T-helper 1 cell treated with Interleukin-12 subunit alpha and Interleukin-12 subunit beta and Interleukin-4 antibody, amounts not matched to agents 30 μg/mL and 1 μg/mL, for 36 hours (primary cell): ENCODE results near the gene FTSJ1.

ENCODE experiments used
- H3K27ac Mint-ChIP-seq: one replicate; pipeline ENCODE4 v1.8.0; 2021; ENCODE audit warnings: mild to moderate bottlenecking, mixed read lengths
- H3K27me3 Mint-ChIP-seq: one replicate; pipeline ENCODE4 v1.8.0; 2021; ENCODE audit warnings: low read depth, mixed read lengths
- H3K36me3 Mint-ChIP-seq: one replicate; pipeline ENCODE4 v1.8.0; 2021; ENCODE audit warnings: low read depth, mixed read lengths
- H3K4me1 Mint-ChIP-seq: one replicate; pipeline ENCODE4 v1.8.0; 2021; ENCODE audit warnings: low read depth, mixed read lengths
- H3K4me3 Mint-ChIP-seq: one replicate; pipeline ENCODE4 v1.8.0; 2021; ENCODE audit warnings: mild to moderate bottlenecking, moderate library complexity, mixed read lengths
- H3K9me3 Mint-ChIP-seq: one replicate; pipeline ENCODE4 v1.8.0; 2021; ENCODE audit warnings: mixed read lengths

FTSJ1 gene

DNA sequence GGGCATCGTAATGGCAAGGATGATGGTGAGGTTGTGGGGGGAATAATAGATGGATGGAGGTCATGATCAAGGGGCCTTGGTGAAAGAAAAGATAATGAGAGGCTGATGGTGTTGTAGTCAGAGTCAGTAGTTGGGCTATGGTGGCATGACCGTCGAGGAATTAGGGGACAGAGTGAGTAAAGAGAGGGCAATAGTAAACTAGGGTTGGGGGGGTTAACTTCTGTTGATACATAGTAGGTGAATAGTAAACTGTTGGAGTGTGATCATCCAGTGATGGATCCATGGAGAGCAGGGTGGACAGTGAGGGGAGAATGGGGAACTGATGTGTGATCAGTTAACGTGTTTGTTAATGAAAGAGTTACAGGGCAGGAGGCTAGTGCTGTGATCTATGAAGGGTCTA is 920 bp downstream of the FTSJ1 start:
- Mint-ChIP-seq H3K4me3 (peak overlapping the region; percentile 96), H3K36me3 (peaks cover 20% of the 10 kb centered on the region), H3K4me1 (peaks cover 28% of the 10 kb centered on the region), H3K9me3 (no peaks in the 10 kb centered on the region), H3K27me3 (no peaks in the 10 kb centered on the region), H3K27ac (peak overlapping the region; percentile 95)

GRCh38 chrX:48477960-48478755 is 2.2 kb downstream of the FTSJ1 start:
- no peaks in the 10 kb centered on the region for H3K27me3 Mint-ChIP-seq
- peaks cover 20% of the 10 kb centered on the region for H3K36me3 Mint-ChIP-seq
- no peaks in the 10 kb centered on the region for H3K9me3 Mint-ChIP-seq
- no peak overlapping the region for H3K4me3 Mint-ChIP-seq
- H3K4me1 Mint-ChIP-seq: peaks cover 28% of the 10 kb centered on the region
- H3K27ac Mint-ChIP-seq: no peak overlapping the region

GRCh38 chrX:48478806-48479205 is 2.8 kb downstream of the FTSJ1 start:
- no peaks in the 10 kb centered on the region for H3K9me3 Mint-ChIP-seq
- H3K36me3 Mint-ChIP-seq: peaks cover 20% of the 10 kb centered on the region
- no peaks in the 10 kb centered on the region for H3K27me3 Mint-ChIP-seq
- H3K4me3 Mint-ChIP-seq: no peak overlapping the region
- no peak overlapping the region for H3K27ac Mint-ChIP-seq
- peaks cover 28% of the 10 kb centered on the region for H3K4me1 Mint-ChIP-seq

GRCh38 chrX:48480142-48480541 is 4.1 kb downstream of the FTSJ1 start:
- peaks cover 22% of the 10 kb centered on the region for H3K4me1 Mint-ChIP-seq
- no peaks in the 10 kb centered on the region for H3K9me3 Mint-ChIP-seq
- H3K27ac Mint-ChIP-seq: no peak overlapping the region
- H3K27me3 Mint-ChIP-seq: no peaks in the 10 kb centered on the region
- H3K4me3 Mint-ChIP-seq: no peak overlapping the region
- peaks cover 20% of the 10 kb centered on the region for H3K36me3 Mint-ChIP-seq

GRCh38 chrX:48480583-48480982 is 4.6 kb downstream of the FTSJ1 start:
- Mint-ChIP-seq H3K4me1 (peaks cover 21% of the 10 kb centered on the region), H3K4me3 (no peak overlapping the region), H3K36me3 (peaks cover 20% of the 10 kb centered on the region), H3K27me3 (no peaks in the 10 kb centered on the region), H3K9me3 (no peaks in the 10 kb centered on the region), H3K27ac (no peak overlapping the region)

DNA sequence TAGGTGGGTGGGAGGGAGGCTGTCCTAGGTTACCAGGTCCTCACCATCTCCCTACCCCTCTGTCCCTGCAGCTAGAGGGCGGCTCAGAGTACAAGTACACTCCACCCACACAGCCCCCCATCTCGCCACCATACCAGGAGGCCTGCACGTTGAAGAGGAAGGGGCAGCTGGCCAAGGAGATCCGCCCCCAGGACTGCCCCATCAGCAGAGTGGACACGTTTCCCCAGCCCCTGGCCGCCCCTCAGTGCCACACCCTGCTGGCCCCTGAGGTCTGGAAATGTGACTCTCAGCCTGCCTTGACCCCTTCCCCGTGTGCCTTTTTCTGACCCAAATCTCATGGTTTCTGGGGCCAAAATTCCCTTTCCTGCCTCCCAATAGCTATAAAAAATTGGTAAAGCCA is 6.5 kb downstream of the FTSJ1 start:
- H3K27me3 Mint-ChIP-seq: no peaks in the 10 kb centered on the region
- no peak overlapping the region for H3K27ac Mint-ChIP-seq
- peaks cover 19% of the 10 kb centered on the region for H3K36me3 Mint-ChIP-seq
- no peaks in the 10 kb centered on the region for H3K9me3 Mint-ChIP-seq
- H3K4me1 Mint-ChIP-seq: peaks cover 12% of the 10 kb centered on the region
- no peak overlapping the region for H3K4me3 Mint-ChIP-seq

GRCh38 chrX:48487362-48487798 is 11.4 kb downstream of the FTSJ1 start:
- no peak overlapping the region for H3K4me3 Mint-ChIP-seq
- H3K36me3 Mint-ChIP-seq: peaks cover 3% of the 10 kb centered on the region
- no peaks in the 10 kb centered on the region for H3K4me1 Mint-ChIP-seq
- H3K27ac Mint-ChIP-seq: no peak overlapping the region
- no peaks in the 10 kb centered on the region for H3K9me3 Mint-ChIP-seq
- H3K27me3 Mint-ChIP-seq: no peaks in the 10 kb centered on the region

DNA sequence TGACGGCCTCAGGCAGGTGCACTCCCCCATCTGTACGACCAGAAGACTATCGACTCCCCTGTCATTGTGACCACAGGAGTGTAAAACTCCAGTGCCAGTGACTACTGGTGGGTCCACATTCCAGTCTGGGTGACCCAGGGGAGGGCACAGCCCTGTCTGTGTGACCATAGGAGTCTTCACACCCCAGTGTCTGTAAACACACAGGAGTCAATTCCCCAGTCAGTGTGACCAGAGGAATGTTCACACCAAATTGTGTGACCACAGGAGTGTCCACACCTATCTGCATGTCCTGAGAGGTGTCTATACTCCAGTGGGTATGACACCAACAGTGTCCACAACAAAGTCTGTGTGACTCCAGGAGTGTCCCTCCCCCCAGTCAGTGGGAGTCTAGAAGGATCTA is 12.0 kb downstream of the FTSJ1 start:
- H3K36me3 Mint-ChIP-seq: peaks cover 3% of the 10 kb centered on the region
- no peaks in the 10 kb centered on the region for H3K27me3 Mint-ChIP-seq
- no peak overlapping the region for H3K27ac Mint-ChIP-seq
- no peaks in the 10 kb centered on the region for H3K9me3 Mint-ChIP-seq
- H3K4me3 Mint-ChIP-seq: no peak overlapping the region
- H3K4me1 Mint-ChIP-seq: no peaks in the 10 kb centered on the region

GRCh38 chrX:48489296-48489695 is 13.3 kb downstream of the FTSJ1 start:
- no peaks in the 10 kb centered on the region for H3K27me3 Mint-ChIP-seq
- H3K36me3 Mint-ChIP-seq: peaks cover 3% of the 10 kb centered on the region
- no peak overlapping the region for H3K27ac Mint-ChIP-seq

GRCh38 chrX:48489892-48490291 is 13.9 kb downstream of the FTSJ1 start:
- Mint-ChIP-seq H3K9me3 (no peaks in the 10 kb centered on the region), H3K4me3 (no peak overlapping the region), H3K27ac (no peak overlapping the region), H3K36me3 (peaks cover 3% of the 10 kb centered on the region), H3K4me1 (no peaks in the 10 kb centered on the region), H3K27me3 (no peaks in the 10 kb centered on the region)

More at GRCh38 chrX:48489296-48489695, 13.3 kb downstream of the FTSJ1 start:
- Mint-ChIP-seq H3K4me3 (no peak overlapping the region), H3K4me1 (no peaks in the 10 kb centered on the region), H3K9me3 (no peaks in the 10 kb centered on the region)

DNA sequence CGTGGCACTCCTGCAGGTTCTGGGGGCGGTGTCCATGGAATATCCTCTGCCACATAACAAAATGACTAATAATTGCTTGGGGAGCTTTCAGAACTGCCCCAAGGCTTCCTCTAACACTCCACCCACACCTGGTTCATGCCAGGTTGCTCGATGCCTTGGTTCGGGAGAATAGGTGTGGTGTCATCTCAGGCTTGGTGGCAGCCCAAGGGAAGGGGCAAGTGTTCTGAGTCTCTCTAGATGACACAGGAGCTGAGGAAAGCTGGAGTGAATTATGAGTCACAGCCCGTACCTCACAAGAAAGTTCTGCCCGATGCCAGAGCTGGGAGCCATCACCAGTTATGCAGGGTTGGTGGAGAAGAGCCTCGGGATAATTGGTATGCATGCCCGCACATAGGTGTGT is 14.7 kb downstream of the FTSJ1 start:
- Mint-ChIP-seq H3K36me3 (peaks cover 3% of the 10 kb centered on the region), H3K4me1 (no peaks in the 10 kb centered on the region), H3K9me3 (no peaks in the 10 kb centered on the region), H3K4me3 (no peak overlapping the region), H3K27me3 (no peaks in the 10 kb centered on the region), H3K27ac (no peak overlapping the region)

DNA sequence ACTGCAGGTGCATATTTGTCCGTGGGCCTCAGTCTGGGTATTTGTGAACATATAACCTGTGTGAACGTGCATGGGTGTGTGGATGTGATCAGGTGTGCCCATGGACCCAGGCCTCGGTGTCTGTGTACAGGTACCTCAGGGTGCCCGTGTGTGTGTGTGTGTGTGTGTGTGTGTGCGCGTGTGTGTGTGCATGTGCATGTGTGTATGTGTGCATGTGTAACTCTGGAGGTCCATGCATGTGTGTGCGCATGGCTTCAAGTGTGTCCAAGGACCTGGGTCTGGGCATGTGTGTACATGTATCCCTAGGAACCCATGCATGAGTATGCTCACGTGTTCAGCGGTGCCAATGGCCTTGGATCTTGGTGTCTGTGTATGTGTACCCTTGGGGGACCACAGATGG is 15.8 kb downstream of the FTSJ1 start:
- Mint-ChIP-seq H3K36me3 (peaks cover 3% of the 10 kb centered on the region), H3K9me3 (no peaks in the 10 kb centered on the region), H3K4me3 (no peak overlapping the region), H3K4me1 (no peaks in the 10 kb centered on the region), H3K27me3 (no peaks in the 10 kb centered on the region), H3K27ac (no peak overlapping the region)

- no peak overlapping the region for H3K27ac Mint-ChIP-seq
- H3K4me1 Mint-ChIP-seq: no peaks in the 10 kb centered on the region
- no peaks in the 10 kb centered on the region for H3K9me3 Mint-ChIP-seq
- H3K4me3 Mint-ChIP-seq: no peak overlapping the region
- no peaks in the 10 kb centered on the region for H3K27me3 Mint-ChIP-seq
- no peaks in the 10 kb centered on the region for H3K36me3 Mint-ChIP-seq
These were observed 16.4 kb downstream of the FTSJ1 start for GRCh38 chrX:48492293-48492910.

GRCh38 chrX:48493890-48494364 is 17.9 kb downstream of the FTSJ1 start:
- H3K9me3 Mint-ChIP-seq: no peaks in the 10 kb centered on the region
- H3K27me3 Mint-ChIP-seq: no peaks in the 10 kb centered on the region
- H3K36me3 Mint-ChIP-seq: no peaks in the 10 kb centered on the region

DNA sequence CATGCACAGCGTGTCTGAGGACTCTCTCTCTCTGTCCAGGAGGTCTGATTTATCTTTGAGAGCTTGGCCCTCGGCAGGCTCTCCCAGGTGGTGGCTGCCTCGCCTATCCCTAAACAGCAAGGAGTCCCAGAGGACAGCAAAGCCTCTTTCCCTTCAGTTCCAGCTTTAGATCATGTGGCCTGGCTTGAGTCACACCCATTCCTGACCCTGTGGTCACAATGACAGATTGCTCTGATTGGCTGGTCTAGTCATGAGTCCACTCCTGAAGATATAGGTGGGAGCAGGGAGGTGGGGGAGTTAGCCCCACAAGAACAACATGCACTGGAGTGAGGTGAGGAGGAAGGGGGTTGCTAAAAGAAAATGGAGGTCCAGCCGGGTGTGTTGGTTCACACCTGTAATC is 20.7 kb downstream of the FTSJ1 start:
- Mint-ChIP-seq H3K9me3 (no peaks in the 10 kb centered on the region), H3K27me3 (no peaks in the 10 kb centered on the region), H3K4me1 (peaks cover 4% of the 10 kb centered on the region), H3K27ac (no peak overlapping the region), H3K4me3 (no peak overlapping the region), H3K36me3 (no peaks in the 10 kb centered on the region)

More at GRCh38 chrX:48493890-48494364, 17.9 kb downstream of the FTSJ1 start:
- Mint-ChIP-seq H3K4me3 (no peak overlapping the region), H3K27ac (no peak overlapping the region), H3K4me1 (peaks cover 4% of the 10 kb centered on the region)
